T-helper 9 cell (primary cell): ENCODE results near the gene KLHL13.
"Not testable (repeated sequence)": the region's sequence is repeated elsewhere in the genome, so short reads cannot be mapped to it uniquely, and the experiment has no call there.

Source experiments
- DNase-seq: peaks from one replicate; pipeline ENCODE4 v3.0.0-alpha.2; 2020
- total RNA-seq, 2 donors: gene quantifications; one replicate each; lab custom pipeline; 2026; lab: John Stamatoyannopoulos, UW

Gene KLHL13
- total RNA-seq = 0.48 to 0.56 reads per million in 2 donors

GRCh38 chrX:118116713-118117550, at the start of gene KLHL13:
KLHL13 (minus strand) TSS chrX:118116810; CDS start chrX:118028473, 88,337 bp downstream.
- DNase-seq = no peak

GRCh38 chrX:118164138-118164537, 47.5 kb upstream of the KLHL13 start:
- no peak for DNase-seq

GRCh38 chrX:118156953-118157608, 40.5 kb upstream of the KLHL13 start:
- no peak for DNase-seq

- no peak for DNase-seq
These were observed 39.8 kb upstream of the KLHL13 start for GRCh38 chrX:118156254-118156952.

- no peak for DNase-seq
These were observed 36.7 kb upstream of the KLHL13 start for GRCh38 chrX:118153270-118153669.

GRCh38 chrX:118152721-118153120, 36.1 kb upstream of the KLHL13 start:
- no peak for DNase-seq

GRCh38 chrX:118148737-118149136, 32.1 kb upstream of the KLHL13 start:
- no peak for DNase-seq

GRCh38 chrX:118147771-118148170, 31.2 kb upstream of the KLHL13 start:
- DNase-seq = not testable (repeated sequence)

GRCh38 chrX:118143578-118143977, 27.0 kb upstream of the KLHL13 start:
- DNase-seq = no peak

- no peak for DNase-seq
These were observed 14.7 kb upstream of the KLHL13 start for GRCh38 chrX:118131336-118131735.

GRCh38 chrX:118129681-118130080, 13.1 kb upstream of the KLHL13 start:
- no peak for DNase-seq

- DNase-seq = no peak
These were observed 12.1 kb upstream of the KLHL13 start for GRCh38 chrX:118128724-118129123.

- DNase-seq = no peak
These were observed 9.7 kb upstream of the KLHL13 start for GRCh38 chrX:118126286-118126685.

GRCh38 chrX:118124243-118124642, 7.6 kb upstream of the KLHL13 start:
- not testable (repeated sequence) for DNase-seq

GRCh38 chrX:118117741-118118140, 1.1 kb upstream of the KLHL13 start:
- no peak for DNase-seq

- DNase-seq = no peak
These were observed 477 bp downstream of the KLHL13 start for GRCh38 chrX:118115953-118116712.

GRCh38 chrX:118114971-118115370, 1.6 kb downstream of the KLHL13 start:
- no peak for DNase-seq

GRCh38 chrX:118109065-118109464, 7.5 kb downstream of the KLHL13 start:
- DNase-seq = no peak

GRCh38 chrX:118108304-118108703, 8.3 kb downstream of the KLHL13 start:
- DNase-seq = no peak

GRCh38 chrX:118100091-118100490, 16.5 kb downstream of the KLHL13 start:
- DNase-seq = no peak

- DNase-seq = no peak
These were observed 28.5 kb downstream of the KLHL13 start for GRCh38 chrX:118088084-118088483.

- no peak for DNase-seq
These were observed 42.4 kb downstream of the KLHL13 start for GRCh38 chrX:118074196-118074595.
